Panc1 (cell line): ENCODE measurements around the gene PAPOLG. TPM values are rescaled to one million over a fixed set of nuclear protein-coding genes. Genes with fewer than 3 reads are reported as not detected.

ENCODE experiments used
- ATAC-seq: fragments of 200-7000 bp; cut with Tn5 transposase; 2 replicates; pipeline ENCODE4 v1.9.1; 2020; ENCODE audit warnings: mild to moderate bottlenecking, moderate library complexity
- BruUV-seq: library from RNA; stranded (reverse); fragments of 400-500 nt; replicated peaks from 2 replicates; lab custom pipeline; 2021; lab: Mats Ljungman, UMichigan
- CTCF ChIA-PET: fragments of 300-600 bp; sonication (Branson Sonifier 250); formaldehyde crosslinking; loops from one replicate; lab custom pipeline; 2022; ENCODE audit warnings: antibody characterized with exemption; lab: Charles Lee
- POLR2A ChIA-PET: fragments of 300-600 bp; sonication (Branson Sonifier 250); formaldehyde crosslinking; loops from one replicate; lab custom pipeline; 2022; ENCODE audit warnings: antibody characterized with exemption; lab: Charles Lee
- DNase-seq: peaks from one replicate; pipeline ENCODE4 v3.0.0-alpha.2; 2010; ENCODE audit warnings: low read depth, low spot score
- H3K27ac ChIP-seq: 2 replicates; pipeline ENCODE4 v1.5.1; 2011; ENCODE audit warnings: mild to moderate bottlenecking, low read length, inconsistent platforms
- H3K27me3 ChIP-seq: fragments of 200-500 bp; sonication (Bioruptor generic); 2 replicates; pipeline ENCODE4 v1.6.0; 2014; ENCODE audit warnings: low read length, inconsistent platforms; ENCODE audit not compliant: control insufficient read depth, insufficient read depth
- H3K36me3 ChIP-seq: fragments of 200-500 bp; sonication (Bioruptor generic); 2 replicates; pipeline ENCODE4 v1.5.1; 2014; ENCODE audit warnings: inconsistent platforms, mild to moderate bottlenecking, low read length, moderate library complexity; ENCODE audit not compliant: control insufficient read depth, insufficient read depth
- H3K4me1 ChIP-seq: 2 replicates; pipeline ENCODE4 v1.5.1; 2011; ENCODE audit warnings: inconsistent platforms, mild to moderate bottlenecking, low read length, moderate library complexity; ENCODE audit not compliant: control insufficient read depth, insufficient read depth
- H3K4me3 ChIP-seq, 2 experiments: 2 replicates each; pipeline ENCODE4 v1.5.1; 2011 to 2012; ENCODE audit warnings: low read depth in 2 of 2, low read length in 2 of 2, mild to moderate bottlenecking in 2 of 2, inconsistent platforms in 1 of 2, moderate library complexity in 1 of 2
- H3K9me3 ChIP-seq: fragments of 200-500 bp; sonication (Bioruptor generic); 2 replicates; pipeline ENCODE4 v1.5.1; 2014; ENCODE audit warnings: low read depth, mild to moderate bottlenecking, inconsistent platforms, low read length, moderate library complexity; ENCODE audit not compliant: control insufficient read depth, insufficient read depth
- CTCF ChIP-seq: fragments of 450-650 bp; IDR thresholded peaks from 2 replicates; pipeline ENCODE4 v1.5.1; 2017; ENCODE audit warnings: mild to moderate bottlenecking
- POLR2AphosphoS5 ChIP-seq: IDR thresholded peaks from 2 replicates; pipeline ENCODE4 v1.6.1; 2012; ENCODE audit warnings: mild to moderate bottlenecking, low read depth, low read length, moderate library complexity
- SIN3A ChIP-seq: IDR thresholded peaks from 2 replicates; pipeline ENCODE4 v1.6.1; 2012; ENCODE audit warnings: low read depth, mild to moderate bottlenecking, low read length, moderate library complexity, borderline replicate concordance; ENCODE audit not compliant: insufficient read depth
- TCF7L2 ChIP-seq: IDR thresholded peaks from 2 replicates; pipeline ENCODE4 v1.6.1; 2011; ENCODE audit warnings: mild to moderate bottlenecking, low read depth, low read length, inconsistent platforms
- in situ Hi-C: cut with HindIII; loops from 2 replicates; pipeline ENCODE4 v1.10.0; 2016; ENCODE audit warnings: low sequenced_read_pairs, low pct_unique_long_range_greater_than_20kb
- intact Hi-C: fragments of 100-400 bp; cut with micrococcal nuclease; formaldehyde crosslinking; loops from one replicate; pipeline ENCODE4 v1.10.0; 2022; ENCODE audit not compliant: unreplicated experiment
- total RNA-seq: library from RNA; stranded (reverse); gene quantifications from one replicate; pipeline ENCODE4 v1.2.1, GENCODE V29; 2021; ENCODE audit not compliant: unreplicated experiment
- TF ChIP-seq, protein P1 (sequence below), 2 experiments: IDR thresholded peaks; 2 replicates each; pipeline ENCODE4 v1.6.1; 2011 to 2012; ENCODE audit warnings: low read depth in 2 of 2, control low read depth in 1 of 2, low read length in 1 of 2, mild to moderate bottlenecking in 1 of 2, moderate library complexity in 1 of 2; ENCODE audit not compliant: insufficient read depth in 1 of 2

PAPOLG gene
- total RNA-seq, 1 experiment from 2014 or later: 10.9 TPM

GRCh38 chr2:60806988-60807681, 51.1 kb downstream of the PAPOLG start:
- no peaks in the 10 kb centered on the region for H3K9me3 ChIP-seq
- TF ChIP-seq TCF7L2: no peak
- TF ChIP-seq CTCF: no peak
- TF ChIP-seq, protein P1, sequence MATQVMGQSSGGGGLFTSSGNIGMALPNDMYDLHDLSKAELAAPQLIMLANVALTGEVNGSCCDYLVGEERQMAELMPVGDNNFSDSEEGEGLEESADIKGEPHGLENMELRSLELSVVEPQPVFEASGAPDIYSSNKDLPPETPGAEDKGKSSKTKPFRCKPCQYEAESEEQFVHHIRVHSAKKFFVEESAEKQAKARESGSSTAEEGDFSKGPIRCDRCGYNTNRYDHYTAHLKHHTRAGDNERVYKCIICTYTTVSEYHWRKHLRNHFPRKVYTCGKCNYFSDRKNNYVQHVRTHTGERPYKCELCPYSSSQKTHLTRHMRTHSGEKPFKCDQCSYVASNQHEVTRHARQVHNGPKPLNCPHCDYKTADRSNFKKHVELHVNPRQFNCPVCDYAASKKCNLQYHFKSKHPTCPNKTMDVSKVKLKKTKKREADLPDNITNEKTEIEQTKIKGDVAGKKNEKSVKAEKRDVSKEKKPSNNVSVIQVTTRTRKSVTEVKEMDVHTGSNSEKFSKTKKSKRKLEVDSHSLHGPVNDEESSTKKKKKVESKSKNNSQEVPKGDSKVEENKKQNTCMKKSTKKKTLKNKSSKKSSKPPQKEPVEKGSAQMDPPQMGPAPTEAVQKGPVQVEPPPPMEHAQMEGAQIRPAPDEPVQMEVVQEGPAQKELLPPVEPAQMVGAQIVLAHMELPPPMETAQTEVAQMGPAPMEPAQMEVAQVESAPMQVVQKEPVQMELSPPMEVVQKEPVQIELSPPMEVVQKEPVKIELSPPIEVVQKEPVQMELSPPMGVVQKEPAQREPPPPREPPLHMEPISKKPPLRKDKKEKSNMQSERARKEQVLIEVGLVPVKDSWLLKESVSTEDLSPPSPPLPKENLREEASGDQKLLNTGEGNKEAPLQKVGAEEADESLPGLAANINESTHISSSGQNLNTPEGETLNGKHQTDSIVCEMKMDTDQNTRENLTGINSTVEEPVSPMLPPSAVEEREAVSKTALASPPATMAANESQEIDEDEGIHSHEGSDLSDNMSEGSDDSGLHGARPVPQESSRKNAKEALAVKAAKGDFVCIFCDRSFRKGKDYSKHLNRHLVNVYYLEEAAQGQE (IDR thresholded peaks at IDR 0.05; ENCODE audit: insufficient read depth in 1 of 2, low read depth in 2 of 2, low read length in 1 of 2): no peak
- TF ChIP-seq POLR2AphosphoS5: no peak
- TF ChIP-seq SIN3A: no peak
- no TSS peak for BruUV-seq
- H3K27me3 ChIP-seq: no peaks in the 10 kb centered on the region
- intact Hi-C loops (no loop called here), in situ Hi-C loops (no loop called here)
- ATAC-seq (no peak), DNase-seq (no peak)
- H3K36me3 ChIP-seq: no peaks in the 10 kb centered on the region
- CTCF ChIA-PET: no interaction called here
- POLR2A ChIA-PET: no interaction called here
- H3K27ac ChIP-seq: no peak overlapping the region
- no peaks in the 10 kb centered on the region for H3K4me1 ChIP-seq
- H3K4me3 ChIP-seq: no peak overlapping the region

DNA sequence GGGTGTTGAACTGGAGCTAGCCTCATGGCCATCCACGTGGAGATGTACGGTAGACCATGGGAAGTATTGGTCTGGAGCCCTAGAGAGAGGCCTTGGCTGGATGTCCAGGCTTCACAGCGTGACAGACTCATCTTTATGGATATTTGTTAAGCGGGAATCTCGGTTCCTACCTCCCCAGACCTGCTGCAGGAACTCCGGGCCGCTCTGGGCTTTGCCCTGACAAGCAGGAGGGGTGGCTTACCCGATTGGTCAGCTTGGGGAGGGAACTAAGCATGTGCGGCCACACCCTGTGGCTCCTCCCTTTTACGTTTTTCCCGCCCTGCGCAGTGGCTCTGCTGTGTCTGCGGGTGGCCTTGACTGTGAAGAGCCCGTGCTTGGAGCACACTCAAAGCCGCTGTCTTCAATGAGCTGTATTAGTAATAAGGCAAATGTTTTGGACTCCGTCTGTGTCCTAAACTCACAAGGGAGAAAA, 52.3 kb downstream of the PAPOLG start:
- Histone ChIP-seq H3K4me3 (no peak overlapping the region), H3K9me3 (no peaks in the 10 kb centered on the region), H3K27ac (no peak overlapping the region), H3K4me1 (no peaks in the 10 kb centered on the region), H3K36me3 (no peaks in the 10 kb centered on the region), H3K27me3 (no peaks in the 10 kb centered on the region)
- intact Hi-C loops (no loop called here), in situ Hi-C loops (no loop called here)
- no TSS peak for BruUV-seq
- CTCF ChIA-PET: no interaction called here
- POLR2A ChIA-PET: no interaction called here
- TF ChIP-seq POLR2AphosphoS5 (no peak), CTCF (no peak), SIN3A (no peak), TCF7L2 (no peak)
- TF ChIP-seq, protein P1 (IDR thresholded peaks at IDR 0.05; ENCODE audit: insufficient read depth in 1 of 2, low read depth in 2 of 2, low read length in 1 of 2): no peak
- no peak for ATAC-seq
- no peak for DNase-seq
